HG02759 (cell line): ENCODE data around the gene C22orf15.

Source experiments
- ATAC-seq: cut with Tn5 transposase; IDR thresholded peaks from one replicate; pipeline ENCODE4 v1.9.1; 2021; ENCODE audit warnings: mild to moderate bottlenecking, moderate library complexity; ENCODE audit not compliant: unreplicated experiment

Gene C22orf15

GRCh38 chr22:23786752-23787599 lies 24.2 kb downstream of the C22orf15 start, which contains the start of gene SMARCB1:
SMARCB1 (plus strand) TSS chr22:23786966; CDS start chr22:23787170, 204 bp downstream.
- peak; percentile 82 for ATAC-seq

- ATAC-seq, result peak; percentile 21
Observed at GRCh38 chr22:23787600-23787896, 24.8 kb downstream of the C22orf15 start.

- ATAC-seq, result no peak
Observed at GRCh38 chr22:23787910-23788309, 25.1 kb downstream of the C22orf15 start.

- ATAC-seq, result no peak
Observed at GRCh38 chr22:23789121-23789520, 26.3 kb downstream of the C22orf15 start.

- ATAC-seq, result no peak
Observed at GRCh38 chr22:23789638-23790037, 26.8 kb downstream of the C22orf15 start.

- ATAC-seq, result no peak
Observed at GRCh38 chr22:23790819-23791737, 28.3 kb downstream of the C22orf15 start.

GRCh38 chr22:23791738-23792645 lies 29.2 kb downstream of the C22orf15 start:
- ATAC-seq, result no peak

GRCh38 chr22:23793326-23793725 lies 30.5 kb downstream of the C22orf15 start:
- no peak for ATAC-seq

GRCh38 chr22:23796461-23796860 lies 33.7 kb downstream of the C22orf15 start:
- ATAC-seq, result no peak

- ATAC-seq, result peak; percentile 70
Observed at GRCh38 chr22:23800297-23801237, 37.8 kb downstream of the C22orf15 start.

GRCh38 chr22:23801238-23801821 lies 38.5 kb downstream of the C22orf15 start:
- no peak for ATAC-seq

GRCh38 chr22:23801886-23802377 lies 39.1 kb downstream of the C22orf15 start:
- ATAC-seq, result no peak

- ATAC-seq, result no peak
Observed at GRCh38 chr22:23803001-23803819, 40.4 kb downstream of the C22orf15 start.

GRCh38 chr22:23804781-23805291 lies 42.0 kb downstream of the C22orf15 start:
- no peak for ATAC-seq

GRCh38 chr22:23806837-23807236 lies 44.0 kb downstream of the C22orf15 start:
- ATAC-seq, result no peak

GRCh38 chr22:23812378-23812777 lies 49.6 kb downstream of the C22orf15 start:
- no peak for ATAC-seq
